Activated naive CD8-positive, alpha-beta T cell treated with anti-CD3 and anti-CD28 coated beads, Interleukin-2, amount 10 ng/mL, durations not matched to agents 7 days and 5 days (primary cell): Measurements from ENCODE around the gene REM2. TPM values are rescaled to one million over a fixed set of nuclear protein-coding genes. Genes with fewer than 3 reads are reported as not detected.

Experiments
- ATAC-seq: fragments of 150-1000 bp; cut with Tn5 transposase; one replicate; pipeline ENCODE4 v1.10.0; 2021; ENCODE audit warnings: low read depth, moderate library complexity
- POLR2A ChIA-PET: fragments of 350-600 bp; sonication (Branson Sonifier 250); formaldehyde crosslinking; loops from one replicate; lab custom pipeline; 2021; ENCODE audit warnings: antibody characterized with exemption; lab: Charles Lee
- DNase-seq: peaks from one replicate; pipeline ENCODE4 v3.0.0; 2021
- H3K27ac Mint-ChIP-seq: one replicate; pipeline ENCODE4 v1.8.0; 2022; ENCODE audit warnings: mild to moderate bottlenecking, mixed read lengths
- H3K27me3 Mint-ChIP-seq: one replicate; pipeline ENCODE4 v1.8.0; 2022; ENCODE audit warnings: mild to moderate bottlenecking, moderate library complexity, mixed read lengths
- H3K36me3 Mint-ChIP-seq: one replicate; pipeline ENCODE4 v1.8.0; 2021; ENCODE audit warnings: mild to moderate bottlenecking, mixed read lengths
- H3K4me1 Mint-ChIP-seq: one replicate; pipeline ENCODE4 v1.8.0; 2021; ENCODE audit warnings: mixed read lengths
- H3K4me3 Mint-ChIP-seq: one replicate; pipeline ENCODE4 v1.8.0; 2022; ENCODE audit warnings: mild to moderate bottlenecking, moderate library complexity, mixed read lengths
- H3K9me3 Mint-ChIP-seq: one replicate; pipeline ENCODE4 v1.8.0; 2021; ENCODE audit warnings: mixed read lengths
- total RNA-seq, 2 experiments: library from RNA; stranded (reverse); gene quantifications; one replicate each; pipeline ENCODE4 v1.2.3, GENCODE V29; 2021

The REM2 gene
- total RNA-seq, 2 experiments from 2014 or later: 1.2 TPM

GRCh38 chr14:22872033-22872832 is 10.8 kb upstream of the REM2 start:
- Mint-ChIP-seq H3K4me1 (peaks cover 23% of the 10 kb centered on the region), H3K4me3 (peak overlapping the region; percentile 88), H3K27me3 (no peaks in the 10 kb centered on the region), H3K9me3 (no peaks in the 10 kb centered on the region), H3K27ac (peak overlapping the region; percentile 97), H3K36me3 (peaks cover 14% of the 10 kb centered on the region)
- POLR2A ChIA-PET: interaction anchor here (0.6 to 4.1 kb wide), 22 partner anchors 8 to 434 kb away, joined by 3 to 27 read pairs (median 5); partner anchors contain the start of genes BCL2L2, DAD1, HAUS4 and PRMT5
- peak; percentile 28 for ATAC-seq
- peak; percentile 79 for DNase-seq

DNA sequence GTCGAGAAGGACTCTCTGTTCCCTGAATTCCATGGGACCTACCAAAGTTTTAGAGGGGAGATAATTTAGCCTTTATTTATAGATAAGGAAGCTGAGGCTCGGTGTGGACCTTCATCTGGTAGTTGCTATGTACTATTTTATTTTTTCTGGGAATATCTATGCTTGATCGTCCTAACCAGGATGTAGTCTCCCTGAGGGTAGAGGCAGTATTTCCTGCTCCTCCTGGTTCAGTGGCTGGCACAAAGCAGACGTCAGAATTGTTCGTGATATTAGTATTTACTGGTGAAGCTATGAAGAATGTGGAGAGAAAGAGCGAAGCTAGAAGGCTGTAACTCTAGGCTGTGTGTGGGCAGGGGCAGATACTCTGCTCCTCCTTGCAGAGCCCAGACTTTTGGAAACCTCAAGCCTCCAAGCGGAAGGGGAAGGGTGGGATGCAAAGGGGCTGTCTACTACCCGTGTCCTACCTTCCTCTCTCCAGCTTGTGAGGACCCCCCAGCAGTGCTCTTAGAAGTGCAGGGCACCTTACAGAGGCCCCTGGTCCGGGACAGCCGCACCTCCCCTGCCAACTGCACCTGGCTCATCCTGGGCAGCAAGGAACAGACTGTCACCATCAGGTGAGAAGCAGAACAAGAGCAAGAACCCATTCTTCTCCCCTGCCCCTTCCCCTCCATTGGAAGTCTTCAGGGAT is 10.0 kb upstream of the REM2 start:
- peaks cover 23% of the 10 kb centered on the region for H3K4me1 Mint-ChIP-seq
- peaks cover 15% of the 10 kb centered on the region for H3K36me3 Mint-ChIP-seq
- POLR2A ChIA-PET: interaction anchor here (0.6 to 4.1 kb wide), 14 partner anchors 7 to 433 kb away, joined by 3 to 27 read pairs (median 6); partner anchors contain the start of genes BCL2L2, PRMT5, RBM23 and REM2

GRCh38 chr14:22875003-22875747 is 7.8 kb upstream of the REM2 start:
- no peak for DNase-seq
- ATAC-seq: no peak
- Mint-ChIP-seq H3K27me3 (no peaks in the 10 kb centered on the region), H3K9me3 (no peaks in the 10 kb centered on the region), H3K36me3 (peaks cover 20% of the 10 kb centered on the region), H3K4me1 (peaks cover 22% of the 10 kb centered on the region), H3K4me3 (no peak overlapping the region), H3K27ac (no peak overlapping the region)
- POLR2A ChIA-PET: interaction anchor here (0.7 kb wide), 1 partner anchor 44 kb away, joined by 3 read pairs; the partner anchor contains the start of gene RBM23

More for the DNA sequence above, 10.0 kb upstream of the REM2 start:
- peak overlapping the region; percentile 85 for H3K4me3 Mint-ChIP-seq
- DNase-seq: no peak
- no peaks in the 10 kb centered on the region for H3K27me3 Mint-ChIP-seq
- no peaks in the 10 kb centered on the region for H3K9me3 Mint-ChIP-seq
- no peak for ATAC-seq
- peak overlapping the region; percentile 84 for H3K27ac Mint-ChIP-seq

- Mint-ChIP-seq H3K36me3 (peaks cover 20% of the 10 kb centered on the region), H3K4me3 (no peak overlapping the region), H3K27ac (no peak overlapping the region), H3K9me3 (no peaks in the 10 kb centered on the region), H3K27me3 (no peaks in the 10 kb centered on the region), H3K4me1 (peaks cover 15% of the 10 kb centered on the region)
- ATAC-seq: no peak
- DNase-seq: no peak
- POLR2A ChIA-PET: interaction anchor here (0.7 kb wide), 1 partner anchor 43 kb away, joined by 3 read pairs; the partner anchor contains the start of gene RBM23
Measured at GRCh38 chr14:22875748-22876319, 7.2 kb upstream of the REM2 start.

DNA sequence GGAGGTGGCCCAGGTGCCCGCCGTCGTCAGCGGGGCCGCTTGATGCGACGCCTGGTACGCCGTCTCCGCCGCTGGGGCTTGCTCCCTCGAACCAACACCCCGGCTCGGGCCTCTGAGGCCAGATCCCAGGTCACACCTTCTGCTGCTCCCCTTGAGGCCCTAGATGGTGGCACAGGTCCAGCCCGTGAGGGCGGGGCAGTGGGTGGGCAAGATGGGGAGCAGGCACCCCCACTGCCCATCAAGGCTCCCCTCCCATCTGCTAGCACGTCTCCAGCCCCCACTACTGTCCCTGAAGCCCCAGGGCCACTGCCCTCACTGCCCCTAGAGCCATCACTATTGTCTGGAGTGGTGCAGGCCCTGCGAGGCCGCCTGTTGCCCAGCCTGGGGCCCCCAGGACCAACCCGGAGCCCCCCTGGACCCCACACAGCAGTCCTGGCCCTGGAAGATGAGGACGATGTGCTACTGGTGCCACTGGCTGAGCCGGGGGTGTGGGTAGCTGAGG is 6.0 kb upstream of the REM2 start:
- POLR2A ChIA-PET: no interaction called here
- H3K27ac Mint-ChIP-seq: no peak overlapping the region
- no peaks in the 10 kb centered on the region for H3K9me3 Mint-ChIP-seq
- DNase-seq (no peak), ATAC-seq (no peak)
- no peak overlapping the region for H3K4me3 Mint-ChIP-seq
- peaks cover 11% of the 10 kb centered on the region for H3K4me1 Mint-ChIP-seq
- peaks cover 20% of the 10 kb centered on the region for H3K36me3 Mint-ChIP-seq
- H3K27me3 Mint-ChIP-seq: no peaks in the 10 kb centered on the region

GRCh38 chr14:22878271-22879246 is 4.5 kb upstream of the REM2 start:
- DNase-seq (no peak), ATAC-seq (no peak)
- Mint-ChIP-seq H3K4me1 (peaks cover 6% of the 10 kb centered on the region), H3K4me3 (no peak overlapping the region), H3K9me3 (no peaks in the 10 kb centered on the region), H3K27me3 (peaks cover 8% of the 10 kb centered on the region), H3K27ac (no peak overlapping the region), H3K36me3 (peaks cover 17% of the 10 kb centered on the region)
- POLR2A ChIA-PET: interaction anchor here (0.7 to 1.0 kb wide), 2 partner anchors 8 to 14 kb away, joined by 3 read pairs; no protein-coding TSS in a partner anchor

GRCh38 chr14:22882064-22882463 is 958 bp upstream of the REM2 start:
- POLR2A ChIA-PET: interaction anchor here (1.2 to 1.6 kb wide), 5 partner anchors 11 to 74 kb away, joined by 3 to 6 read pairs (median 4); partner anchors contain the start of genes LRP10 and RBM23
- no peak overlapping the region for H3K4me3 Mint-ChIP-seq
- no peak for DNase-seq
- peaks cover 25% of the 10 kb centered on the region for H3K27me3 Mint-ChIP-seq
- no peak for ATAC-seq
- peaks cover 11% of the 10 kb centered on the region for H3K4me1 Mint-ChIP-seq
- no peak overlapping the region for H3K27ac Mint-ChIP-seq
- H3K36me3 Mint-ChIP-seq: peaks cover 7% of the 10 kb centered on the region
- no peaks in the 10 kb centered on the region for H3K9me3 Mint-ChIP-seq

DNA sequence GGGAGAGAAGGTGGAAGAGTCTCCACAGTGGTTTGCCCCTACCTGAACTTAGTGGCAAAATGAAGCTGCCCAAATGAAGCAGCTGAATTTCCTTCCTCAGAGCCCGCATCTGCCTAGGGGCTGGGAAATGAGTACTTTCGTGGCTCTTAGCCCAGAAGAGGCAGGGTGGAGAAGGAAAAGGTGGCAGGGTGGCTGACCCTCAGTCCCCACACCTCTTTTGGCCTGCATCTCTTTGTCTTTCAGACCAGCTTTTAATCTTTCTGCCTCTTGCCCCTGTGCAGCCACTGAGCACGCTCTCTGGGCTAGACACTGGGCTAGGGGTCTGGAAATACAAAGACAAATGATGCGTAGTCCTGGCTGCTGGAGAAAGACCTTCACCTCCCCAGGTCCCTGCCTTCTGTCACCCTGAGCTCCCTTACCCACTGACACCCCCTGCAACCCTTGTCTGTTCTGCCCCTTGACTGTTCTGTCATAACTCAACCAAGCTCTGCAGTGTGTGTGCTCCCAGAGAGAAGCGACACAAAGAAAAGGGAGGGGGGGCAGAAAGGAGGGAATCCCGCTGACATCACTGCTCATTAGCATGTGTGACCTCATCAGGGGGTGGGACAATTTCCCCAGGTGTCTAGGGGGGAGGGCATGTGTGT is 371 bp upstream of the REM2 start:
- Mint-ChIP-seq H3K36me3 (peaks cover 7% of the 10 kb centered on the region), H3K4me3 (no peak overlapping the region), H3K27ac (no peak overlapping the region), H3K27me3 (peaks cover 25% of the 10 kb centered on the region), H3K9me3 (no peaks in the 10 kb centered on the region), H3K4me1 (peaks cover 16% of the 10 kb centered on the region)
- POLR2A ChIA-PET: interaction anchor here (1.2 to 2.7 kb wide), 6 partner anchors 10 to 73 kb away, joined by 3 to 13 read pairs (median 4); partner anchors contain the start of genes LRP10 and RBM23
- DNase-seq (no peak), ATAC-seq (no peak)

DNA sequence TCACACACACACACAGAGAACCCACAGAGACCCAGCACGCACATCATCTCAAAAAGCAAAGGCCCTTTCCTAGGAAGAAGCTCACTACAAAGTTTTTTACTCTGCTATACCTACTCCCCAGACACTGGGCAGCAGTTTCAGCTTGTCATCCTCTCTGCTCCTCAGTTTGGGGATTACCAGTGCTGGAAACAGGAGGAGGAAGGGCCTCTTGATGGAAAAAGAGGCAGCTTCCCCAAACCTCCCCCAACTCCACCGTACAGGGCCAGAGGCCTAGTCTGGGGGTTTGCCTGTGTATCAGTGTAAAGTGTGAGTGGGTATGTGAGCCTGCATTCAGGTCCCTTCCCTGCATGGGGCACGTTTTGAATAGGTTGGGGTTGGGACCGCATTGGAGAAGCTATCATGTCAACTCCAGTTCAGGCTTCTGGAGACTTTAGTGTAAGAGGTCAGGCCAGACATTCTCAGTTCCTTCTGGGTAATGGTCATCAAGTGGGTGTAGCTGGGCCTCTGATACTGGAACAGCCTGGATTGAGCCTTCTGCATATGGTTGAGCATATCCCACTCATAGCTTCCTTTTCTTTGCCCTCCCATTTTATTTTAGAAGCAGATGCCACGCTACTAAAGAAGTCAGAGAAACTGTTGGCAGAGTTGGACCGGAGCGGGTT is 1.2 kb downstream of the REM2 start:
- H3K4me1 Mint-ChIP-seq: peaks cover 20% of the 10 kb centered on the region
- no peak overlapping the region for H3K27ac Mint-ChIP-seq
- DNase-seq: no peak
- ATAC-seq: no peak
- no peaks in the 10 kb centered on the region for H3K9me3 Mint-ChIP-seq
- POLR2A ChIA-PET: interaction anchor here (1.3 to 2.7 kb wide), 2 partner anchors 11 to 13 kb away, joined by 5 to 13 read pairs; no protein-coding TSS in a partner anchor
- no peak overlapping the region for H3K4me3 Mint-ChIP-seq
- peaks cover 25% of the 10 kb centered on the region for H3K27me3 Mint-ChIP-seq
- no peaks in the 10 kb centered on the region for H3K36me3 Mint-ChIP-seq

DNA sequence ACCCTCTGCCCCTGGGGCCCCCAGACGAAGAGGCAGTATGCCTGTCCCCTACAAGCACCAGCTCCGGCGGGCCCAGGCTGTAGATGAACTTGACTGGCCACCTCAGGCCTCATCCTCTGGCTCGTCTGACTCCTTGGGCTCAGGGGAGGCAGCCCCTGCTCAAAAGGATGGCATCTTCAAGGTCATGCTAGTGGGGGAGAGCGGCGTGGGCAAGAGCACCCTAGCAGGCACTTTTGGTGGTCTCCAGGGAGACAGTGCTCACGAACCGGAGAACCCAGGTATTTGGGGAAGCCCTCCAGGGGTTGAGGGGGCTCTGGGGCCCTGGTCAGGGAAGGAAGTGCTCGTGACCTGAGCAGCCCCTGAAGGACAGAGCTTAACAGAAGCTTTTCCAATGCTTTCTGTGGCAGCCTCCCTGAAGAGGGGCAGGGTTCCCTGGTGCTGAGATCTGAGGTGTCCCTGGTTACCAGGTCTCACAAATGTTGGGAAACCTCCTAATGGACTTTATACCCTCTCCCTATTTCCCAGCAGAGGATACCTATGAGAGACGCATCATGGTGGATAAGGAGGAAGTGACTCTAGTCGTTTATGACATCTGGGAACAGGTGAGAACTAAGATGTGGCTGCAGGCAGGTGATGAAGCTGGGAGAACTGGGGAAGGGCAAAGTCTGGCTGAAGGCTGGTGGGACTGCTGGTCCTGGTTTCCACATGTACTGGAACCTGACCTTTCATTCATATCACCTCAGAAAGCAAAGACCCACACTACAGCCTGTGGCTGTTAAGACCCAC is 1.9 kb downstream of the REM2 start:
- no peak for ATAC-seq
- Mint-ChIP-seq H3K27ac (no peak overlapping the region), H3K4me1 (peaks cover 20% of the 10 kb centered on the region), H3K27me3 (peaks cover 25% of the 10 kb centered on the region), H3K36me3 (no peaks in the 10 kb centered on the region), H3K9me3 (no peaks in the 10 kb centered on the region), H3K4me3 (no peak overlapping the region)
- POLR2A ChIA-PET: interaction anchor here (1.5 to 2.7 kb wide), 2 partner anchors 12 to 32 kb away, joined by 4 to 13 read pairs; no protein-coding TSS in a partner anchor
- DNase-seq: no peak
